HG03060 (cell line): ENCODE measurements around the gene PFKFB3.

Experiments
- ATAC-seq: cut with Tn5 transposase; IDR thresholded peaks from one replicate; pipeline ENCODE4 v1.9.1; 2021; ENCODE audit warnings: low read depth, moderate number of reproducible peaks; ENCODE audit not compliant: unreplicated experiment

The PFKFB3 gene

GRCh38 chr10:6218692-6219493, 16.2 kb downstream of the PFKFB3 start:
- ATAC-seq: no peak

DNA sequence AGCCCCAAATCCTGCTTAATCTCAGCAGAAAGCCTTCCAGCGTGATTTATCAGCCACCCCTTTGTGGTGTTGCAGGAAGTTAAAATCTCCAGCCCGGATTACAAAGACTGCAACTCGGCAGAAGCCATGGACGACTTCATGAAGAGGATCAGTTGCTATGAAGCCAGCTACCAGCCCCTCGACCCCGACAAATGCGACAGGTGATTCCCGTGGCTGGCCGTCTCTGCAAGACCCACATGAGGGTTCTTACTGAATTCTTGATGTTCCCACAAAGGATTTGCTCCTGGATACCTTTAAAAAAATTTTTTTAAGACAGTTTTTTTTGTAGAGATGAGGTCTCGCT, 16.7 kb downstream of the PFKFB3 start:
- no peak for ATAC-seq

DNA sequence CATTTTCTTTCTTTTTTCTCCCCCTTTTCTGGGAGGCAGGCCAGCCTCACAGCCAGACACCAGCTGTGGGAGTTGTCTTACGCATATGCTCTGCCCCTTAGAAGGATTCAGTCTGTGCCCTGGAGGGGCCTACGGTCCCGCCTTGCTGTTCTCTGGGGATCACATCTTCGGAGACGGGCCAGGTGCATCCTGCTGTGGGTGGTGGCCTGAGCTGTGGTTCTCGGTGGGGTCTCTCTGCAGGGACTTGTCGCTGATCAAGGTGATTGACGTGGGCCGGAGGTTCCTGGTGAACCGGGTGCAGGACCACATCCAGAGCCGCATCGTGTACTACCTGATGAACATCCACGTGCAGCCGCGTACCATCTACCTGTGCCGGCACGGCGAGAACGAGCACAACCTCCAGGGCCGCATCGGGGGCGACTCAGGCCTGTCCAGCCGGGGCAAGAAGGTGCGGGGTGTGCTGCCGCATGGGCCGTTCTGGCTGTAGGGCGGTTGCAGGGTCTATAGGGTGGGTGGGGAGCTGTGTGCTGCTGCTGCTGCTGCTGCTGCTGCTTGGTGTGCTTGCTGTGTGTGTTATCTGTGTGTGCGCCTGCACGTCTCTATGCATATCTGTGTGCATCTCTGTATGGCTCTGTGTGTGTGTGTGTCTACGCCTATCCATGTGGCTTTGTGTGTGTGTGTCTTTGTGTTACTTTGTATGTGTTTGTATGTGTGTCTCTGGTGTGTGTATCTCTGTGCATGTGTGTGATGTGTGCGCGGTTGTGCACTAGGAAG, 17.9 kb downstream of the PFKFB3 start:
- no peak for ATAC-seq

GRCh38 chr10:6221192-6221940, 18.6 kb downstream of the PFKFB3 start:
- no peak for ATAC-seq

GRCh38 chr10:6221971-6222751, 19.4 kb downstream of the PFKFB3 start:
- no peak for ATAC-seq

- no peak for ATAC-seq
Measured at GRCh38 chr10:6222755-6223154, 20.0 kb downstream of the PFKFB3 start.

DNA sequence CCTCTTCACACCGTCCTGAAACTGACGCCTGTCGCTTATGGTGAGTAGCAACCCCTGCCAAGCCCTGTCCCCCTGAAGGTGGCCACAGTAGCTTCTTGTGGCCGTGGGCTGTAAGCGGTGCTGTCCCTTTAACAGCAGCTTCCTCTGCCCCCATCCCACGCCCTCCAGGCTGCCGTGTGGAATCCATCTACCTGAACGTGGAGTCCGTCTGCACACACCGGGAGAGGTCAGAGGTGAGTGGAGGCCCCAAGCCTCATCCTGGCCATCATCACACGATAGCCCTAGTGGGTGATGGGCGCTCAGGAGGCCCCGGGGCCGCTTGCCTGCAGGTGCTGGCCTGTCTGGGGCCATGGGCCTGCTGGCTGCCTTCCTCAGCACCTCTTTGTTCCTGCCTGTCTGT, 21.2 kb downstream of the PFKFB3 start:
- no peak for ATAC-seq

DNA sequence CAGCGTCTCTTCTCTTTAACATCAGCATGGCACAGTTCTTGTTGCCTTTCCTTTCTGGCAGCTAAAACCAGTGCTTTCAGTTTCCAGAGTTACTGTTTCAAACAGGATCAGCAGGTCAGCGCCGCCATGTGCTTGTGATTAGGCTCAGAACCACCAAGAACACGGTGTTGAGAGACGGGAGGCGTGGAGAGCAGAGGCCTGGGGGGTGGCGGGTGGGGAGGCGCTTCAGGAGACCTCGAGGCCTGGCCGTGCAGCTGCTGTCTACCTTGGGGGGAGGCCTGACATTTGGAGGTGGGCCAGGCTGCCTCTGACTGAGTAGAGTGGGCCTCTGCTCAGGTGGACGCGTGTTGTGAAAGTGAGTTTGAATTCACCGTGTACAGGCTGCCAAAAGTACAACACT, 22.0 kb downstream of the PFKFB3 start:
- no peak for ATAC-seq

- no peak for ATAC-seq
Measured at GRCh38 chr10:6225263-6225814, 22.6 kb downstream of the PFKFB3 start.

GRCh38 chr10:6226216-6226615, 23.5 kb downstream of the PFKFB3 start:
- ATAC-seq: no peak

GRCh38 chr10:6227346-6227745, 24.6 kb downstream of the PFKFB3 start:
- ATAC-seq: no peak

GRCh38 chr10:6228010-6228511, 25.3 kb downstream of the PFKFB3 start:
- no peak for ATAC-seq

DNA sequence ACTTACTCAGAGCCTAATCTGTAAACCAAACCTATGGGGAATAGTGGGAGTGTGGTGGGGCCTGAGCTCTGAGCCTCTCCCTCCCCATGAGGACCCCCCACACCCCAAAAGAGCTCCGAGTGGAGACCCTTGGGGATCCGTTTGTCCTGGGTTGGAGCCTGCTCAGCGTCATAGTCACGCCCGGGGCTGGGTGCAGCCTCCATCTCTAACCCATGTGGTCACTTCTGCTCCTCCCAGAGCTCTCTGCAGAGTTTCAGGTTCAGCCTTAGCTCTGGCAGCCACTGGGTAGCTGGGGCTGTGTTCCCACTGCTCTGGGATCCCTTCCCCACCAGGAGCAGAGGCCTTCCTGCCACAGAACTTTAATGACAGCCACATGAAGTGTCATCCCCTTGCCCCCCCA, 25.9 kb downstream of the PFKFB3 start:
- no peak for ATAC-seq

GRCh38 chr10:6229290-6229689, 26.6 kb downstream of the PFKFB3 start:
- ATAC-seq: no peak

DNA sequence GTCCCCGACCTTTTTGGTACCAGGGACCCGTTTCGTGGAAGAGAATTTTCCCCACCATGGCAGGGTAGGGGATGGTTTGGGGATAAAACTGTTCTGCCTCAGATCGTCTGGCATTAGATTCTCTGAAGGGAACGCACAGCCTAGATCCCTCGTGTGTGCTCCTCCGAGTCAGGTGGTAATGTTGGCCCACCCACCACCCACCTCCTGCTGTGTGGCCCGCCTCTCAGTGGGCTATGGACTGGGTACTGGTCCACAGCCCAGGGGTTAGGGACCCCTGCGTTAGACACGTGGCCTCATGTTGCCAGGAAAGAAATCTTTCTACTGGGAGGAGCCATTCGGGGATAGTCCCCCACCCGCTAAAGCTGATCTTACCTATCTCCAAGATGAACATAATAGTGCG, 27.0 kb downstream of the PFKFB3 start:
- no peak for ATAC-seq

- no peak for ATAC-seq
Measured at GRCh38 chr10:6230315-6230714, 27.6 kb downstream of the PFKFB3 start.

GRCh38 chr10:6231146-6231545, 28.4 kb downstream of the PFKFB3 start:
- ATAC-seq: no peak

GRCh38 chr10:6231730-6232129, 29.0 kb downstream of the PFKFB3 start:
- ATAC-seq: no peak

GRCh38 chr10:6232225-6232807, 29.6 kb downstream of the PFKFB3 start:
- ATAC-seq: no peak
